ENCODE measurements around the gene PRPF6. TPM values are rescaled to one million over a fixed set of nuclear protein-coding genes. Genes with fewer than 3 reads are reported as not detected.

The PRPF6 gene
- total RNA-seq, 2 donors from 2014 or later: 65.9 to 87.7 TPM

DNA sequence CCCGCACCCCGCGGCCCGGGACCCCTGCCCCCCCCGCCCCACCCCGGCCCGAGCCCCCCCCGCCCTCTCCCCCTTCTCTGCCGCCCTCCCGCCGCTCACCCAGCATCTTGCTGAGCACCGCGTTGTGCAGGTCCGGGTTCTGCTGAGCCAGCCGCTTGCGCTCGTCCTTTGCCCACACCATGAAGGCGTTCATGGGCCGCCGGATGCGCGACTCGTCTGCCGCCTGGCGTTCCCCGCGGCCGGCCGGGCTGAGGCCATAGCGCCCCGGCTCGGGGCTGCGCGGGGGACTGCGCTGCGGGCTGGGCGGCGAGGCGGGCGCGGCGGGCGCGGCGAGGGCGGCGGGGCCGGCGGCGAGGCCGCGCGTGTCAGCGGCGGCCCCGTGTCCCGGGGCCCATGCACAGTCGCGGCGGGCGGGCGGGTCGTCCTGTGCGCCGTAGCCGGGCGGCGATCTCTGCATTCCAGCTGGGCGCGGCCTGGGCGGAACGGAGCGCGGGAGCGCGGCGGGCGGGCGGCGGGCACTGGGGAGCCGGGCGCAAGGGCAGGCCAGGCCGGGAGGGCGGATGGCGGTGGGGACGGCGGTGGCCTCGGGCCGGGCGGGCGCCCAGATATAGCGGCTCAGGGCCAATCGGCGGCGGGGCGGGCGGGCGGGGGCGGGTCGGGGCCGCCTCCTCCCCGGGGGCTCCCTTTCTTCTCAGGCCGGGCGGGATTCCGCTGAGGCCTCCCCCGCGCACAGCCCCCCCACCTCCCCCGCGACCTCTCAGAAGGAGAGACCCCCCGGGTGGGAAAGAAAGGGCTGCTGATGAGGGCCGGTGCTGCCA, 68.3 kb downstream of the PRPF6 start, which contains the start of gene SOX18:
Gene SOX18 (minus strand): TSS at position 580 of the 818 bp plus-strand sequence. CDS start 123 bp downstream, at position 457.
- H3K9me3 Mint-ChIP-seq: no peaks in the 10 kb centered on the region
- DNase-seq (ENCODE audit: low spot score): no peak

GRCh38 chr20:64049878-64050260, 68.9 kb downstream of the PRPF6 start:
- Mint-ChIP-seq H3K27me3 (peaks cover 23 to 24% of the 10 kb centered on the region in 2 donors), H3K4me1 (ENCODE audit: low read depth in 2 of 2) (no peaks in the 10 kb centered on the region), H3K9me3 (no peaks in the 10 kb centered on the region), H3K36me3 (no peaks in the 10 kb centered on the region), H3K4me3 (no peak overlapping the region), H3K27ac (no peak overlapping the region)
- no peak for DNase-seq (ENCODE audit: low spot score)
- ATAC-seq: no peak

More for the DNA sequence above, 68.3 kb downstream of the PRPF6 start, which contains the start of gene SOX18:
- Mint-ChIP-seq H3K36me3 (no peaks in the 10 kb centered on the region), H3K4me1 (ENCODE audit: low read depth in 2 of 2) (no peaks in the 10 kb centered on the region), H3K4me3 (no peak within 1 kb of the TSS), H3K27me3 (peaks cover 23 to 24% of the 10 kb centered on the region in 2 donors), H3K27ac (no peak within 1 kb of the TSS)
- peak; percentile 41 to 55 for ATAC-seq

- ATAC-seq: no peak
- peaks cover 23 to 24% of the 10 kb centered on the region in 2 donors for H3K27me3 Mint-ChIP-seq
- DNase-seq (ENCODE audit: low spot score): no peak
- no peaks in the 10 kb centered on the region for H3K36me3 Mint-ChIP-seq
- no peaks in the 10 kb centered on the region for H3K9me3 Mint-ChIP-seq
- no peak overlapping the region for H3K4me3 Mint-ChIP-seq
- no peak overlapping the region for H3K27ac Mint-ChIP-seq
- peaks cover 0 to 3% of the 10 kb centered on the region in 2 donors for H3K4me1 Mint-ChIP-seq (ENCODE audit: low read depth in 2 of 2)
Measured at GRCh38 chr20:64050261-64051032, 69.5 kb downstream of the PRPF6 start.

DNA sequence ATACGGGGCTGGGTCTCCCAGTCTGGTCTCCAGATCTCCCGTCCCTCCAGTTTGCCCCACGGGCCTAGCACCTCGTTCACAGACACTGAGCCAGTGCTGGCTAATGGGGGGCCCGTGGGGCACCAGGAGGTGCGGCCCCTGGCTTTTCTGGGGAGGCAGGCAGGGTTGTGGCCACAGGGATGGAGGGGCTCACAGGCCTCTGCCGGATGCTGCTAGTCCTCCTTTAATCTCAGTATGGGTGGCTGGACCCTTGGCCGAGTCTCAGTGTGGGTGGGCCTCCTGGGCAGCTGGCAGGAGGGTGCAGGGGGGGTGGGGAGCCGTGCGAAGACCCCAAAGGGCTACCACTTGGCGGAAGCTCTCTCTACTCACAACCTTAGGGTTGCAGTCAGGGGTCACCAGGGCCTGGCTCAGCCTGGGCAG, 70.1 kb downstream of the PRPF6 start:
- peaks cover 18 to 19% of the 10 kb centered on the region in 2 donors for H3K27me3 Mint-ChIP-seq

GRCh38 chr20:64051561-64052325, 70.8 kb downstream of the PRPF6 start:
- DNase-seq (ENCODE audit: low spot score): no peak
- Mint-ChIP-seq H3K9me3 (no peaks in the 10 kb centered on the region), H3K27ac (no peak overlapping the region)

More for the DNA sequence above, 70.1 kb downstream of the PRPF6 start:
- Mint-ChIP-seq H3K4me3 (no peak overlapping the region), H3K36me3 (no peaks in the 10 kb centered on the region), H3K9me3 (no peaks in the 10 kb centered on the region), H3K27ac (no peak overlapping the region), H3K4me1 (ENCODE audit: low read depth in 2 of 2) (peaks cover 0 to 3% of the 10 kb centered on the region in 2 donors)
- no peak for ATAC-seq
- no peak for DNase-seq (ENCODE audit: low spot score)

GRCh38 chr20:64052326-64052722, 71.4 kb downstream of the PRPF6 start:
- Mint-ChIP-seq H3K27me3 (peaks cover 6 to 10% of the 10 kb centered on the region in 2 donors), H3K36me3 (no peaks in the 10 kb centered on the region), H3K9me3 (no peaks in the 10 kb centered on the region), H3K4me3 (no peak overlapping the region), H3K27ac (no peak overlapping the region), H3K4me1 (ENCODE audit: low read depth in 2 of 2) (peaks cover 2 to 4% of the 10 kb centered on the region in 2 donors)
- DNase-seq (ENCODE audit: low spot score) (no peak), ATAC-seq (no peak)

More at GRCh38 chr20:64051561-64052325, 70.8 kb downstream of the PRPF6 start:
- H3K27me3 Mint-ChIP-seq: peaks cover 11 to 13% of the 10 kb centered on the region in 2 donors
- no peaks in the 10 kb centered on the region for H3K36me3 Mint-ChIP-seq
- H3K4me3 Mint-ChIP-seq: no peak overlapping the region
- H3K4me1 Mint-ChIP-seq (ENCODE audit: low read depth in 2 of 2): peaks cover 0 to 3% of the 10 kb centered on the region in 2 donors
- ATAC-seq: no peak

DNA sequence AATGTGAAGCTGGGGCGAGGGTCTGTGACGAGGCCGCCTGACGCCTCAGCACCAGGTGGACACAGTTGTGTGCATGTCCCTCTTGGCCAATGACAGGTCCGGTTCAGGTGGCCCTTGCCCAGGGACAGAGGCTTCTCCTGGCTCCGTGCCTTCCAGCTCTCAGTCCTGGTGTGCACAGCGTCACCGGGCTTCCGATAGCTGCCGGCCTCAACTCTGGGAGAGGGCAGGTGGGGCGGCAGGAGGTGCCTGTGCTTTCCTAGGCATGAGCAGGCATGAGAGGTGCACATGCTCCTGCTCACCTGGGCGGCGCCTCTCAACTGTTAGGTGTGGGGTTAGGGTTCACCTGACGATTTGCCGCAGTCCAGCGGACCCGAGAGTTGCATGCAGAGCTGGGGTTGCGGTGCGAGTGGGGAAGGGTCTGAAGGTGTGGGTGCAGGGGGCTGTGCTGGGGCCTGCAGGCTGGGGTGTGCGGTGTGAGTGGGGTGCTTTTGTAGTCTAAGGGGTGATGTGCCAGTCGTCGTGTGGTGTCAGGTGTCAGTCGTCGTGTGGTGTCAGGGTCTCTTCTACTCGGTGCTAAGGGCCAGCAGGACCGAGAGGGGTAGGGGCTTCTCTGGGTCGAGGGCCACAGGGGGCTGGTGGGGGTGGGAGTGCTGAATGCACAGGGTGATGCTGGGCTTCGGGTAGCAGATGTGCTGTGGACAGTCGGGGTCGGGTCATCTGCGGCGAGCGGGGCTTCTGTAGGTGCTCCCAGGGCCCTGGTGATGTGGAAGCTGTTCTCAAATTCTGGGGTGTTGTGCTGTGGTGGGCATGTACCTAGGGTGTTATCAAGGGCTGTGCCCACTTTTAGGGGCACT, 72.3 kb downstream of the PRPF6 start:
- Mint-ChIP-seq H3K36me3 (no peaks in the 10 kb centered on the region), H3K4me3 (no peak overlapping the region), H3K9me3 (no peaks in the 10 kb centered on the region), H3K27ac (no peak overlapping the region), H3K4me1 (ENCODE audit: low read depth in 2 of 2) (peaks cover 6% of the 10 kb centered on the region in 2 donors), H3K27me3 (peaks cover 0 to 10% of the 10 kb centered on the region in 2 donors)
- no peak for ATAC-seq
- DNase-seq (ENCODE audit: low spot score): no peak

DNA sequence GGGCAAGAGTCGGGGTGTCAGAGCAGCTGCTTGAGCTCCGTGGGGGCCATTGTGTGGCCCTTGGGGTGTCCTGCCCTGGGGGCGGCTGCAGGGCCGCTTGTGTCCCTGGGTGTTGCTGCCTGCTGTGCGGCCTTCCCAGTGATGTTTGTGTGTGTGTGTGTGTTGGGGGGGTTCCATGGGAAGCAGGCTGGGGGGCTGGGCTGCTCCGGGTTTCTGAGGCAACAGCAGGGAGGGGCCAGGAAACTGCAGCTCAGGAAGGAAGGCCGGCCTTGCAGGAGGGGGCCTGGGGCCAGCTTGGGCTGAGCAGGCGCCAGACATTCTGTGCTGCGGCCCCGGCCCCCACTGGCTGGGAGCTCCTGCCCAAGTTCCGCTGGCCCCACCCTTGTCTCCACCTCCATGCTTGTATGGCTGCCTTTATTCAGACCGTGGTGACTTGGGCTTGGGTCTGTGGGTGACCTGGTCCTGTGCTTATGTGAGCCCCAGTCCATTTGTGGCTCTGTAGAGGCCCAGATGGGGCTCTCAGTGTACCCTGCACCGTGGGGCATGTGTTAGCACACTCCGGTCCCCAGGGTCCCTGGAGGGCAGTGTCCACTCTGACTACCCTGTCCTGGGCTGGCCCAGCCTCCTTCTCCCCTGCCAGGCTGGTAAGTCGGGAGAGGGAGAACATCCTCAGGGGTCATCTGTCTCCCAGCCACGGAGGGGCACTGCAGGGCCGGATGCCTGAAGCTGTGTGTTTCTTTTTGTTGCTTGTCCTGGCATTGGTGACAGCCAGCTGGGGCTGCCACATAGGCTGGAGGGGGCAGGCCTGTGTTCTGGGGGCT, 73.1 kb downstream of the PRPF6 start:
- H3K9me3 Mint-ChIP-seq: no peaks in the 10 kb centered on the region
- no peak overlapping the region for H3K27ac Mint-ChIP-seq
- peaks cover 0 to 10% of the 10 kb centered on the region in 2 donors for H3K27me3 Mint-ChIP-seq
- DNase-seq (ENCODE audit: low spot score) (no peak), ATAC-seq (no peak)
- no peak overlapping the region for H3K4me3 Mint-ChIP-seq
- peaks cover 6 to 11% of the 10 kb centered on the region in 2 donors for H3K4me1 Mint-ChIP-seq (ENCODE audit: low read depth in 2 of 2)
- H3K36me3 Mint-ChIP-seq: no peaks in the 10 kb centered on the region

GRCh38 chr20:64055396-64055892, 74.5 kb downstream of the PRPF6 start:
- DNase-seq (ENCODE audit: low spot score) (no peak), ATAC-seq (no peak)
- Mint-ChIP-seq H3K27me3 (peaks cover 0 to 10% of the 10 kb centered on the region in 2 donors), H3K27ac (no peak overlapping the region), H3K36me3 (no peaks in the 10 kb centered on the region), H3K4me3 (no peak overlapping the region), H3K4me1 (ENCODE audit: low read depth in 2 of 2) (peaks cover 6 to 11% of the 10 kb centered on the region in 2 donors), H3K9me3 (no peaks in the 10 kb centered on the region)

GRCh38 chr20:64055893-64056638, 75.1 kb downstream of the PRPF6 start:
- H3K36me3 Mint-ChIP-seq: no peaks in the 10 kb centered on the region

GRCh38 chr20:64056639-64056888, 75.6 kb downstream of the PRPF6 start:
- no peak overlapping the region for H3K27ac Mint-ChIP-seq
- no peak for ATAC-seq
- no peaks in the 10 kb centered on the region for H3K36me3 Mint-ChIP-seq
- no peak overlapping the region for H3K4me3 Mint-ChIP-seq
- peaks cover 0 to 7% of the 10 kb centered on the region in 2 donors for H3K27me3 Mint-ChIP-seq
- no peaks in the 10 kb centered on the region for H3K9me3 Mint-ChIP-seq
- no peak for DNase-seq (ENCODE audit: low spot score)
- peaks cover 6 to 11% of the 10 kb centered on the region in 2 donors for H3K4me1 Mint-ChIP-seq (ENCODE audit: low read depth in 2 of 2)

More at GRCh38 chr20:64055893-64056638, 75.1 kb downstream of the PRPF6 start:
- ATAC-seq: no peak
- peaks cover 0 to 7% of the 10 kb centered on the region in 2 donors for H3K27me3 Mint-ChIP-seq
- DNase-seq (ENCODE audit: low spot score): no peak
- peaks cover 6 to 11% of the 10 kb centered on the region in 2 donors for H3K4me1 Mint-ChIP-seq (ENCODE audit: low read depth in 2 of 2)
- H3K4me3 Mint-ChIP-seq: no peak overlapping the region
- no peak overlapping the region for H3K27ac Mint-ChIP-seq
- H3K9me3 Mint-ChIP-seq: no peaks in the 10 kb centered on the region

Data from natural killer cell treated with Interleukin-12 subunit alpha and Interleukin-12 subunit beta and Interleukin-15 and Interleukin-18, amount 100 ng/mL, for 72 hours (primary cell).